Panc1 (cell line): Measurements from ENCODE around the gene OTUD3. TPM values are rescaled to one million over a fixed set of nuclear protein-coding genes. Genes with fewer than 3 reads are reported as not detected.

Source experiments
- ATAC-seq: fragments of 200-7000 bp; cut with Tn5 transposase; 2 replicates; pipeline ENCODE4 v1.9.1; 2020; ENCODE audit warnings: mild to moderate bottlenecking, moderate library complexity
- BruUV-seq: library from RNA; stranded (reverse); fragments of 400-500 nt; replicated peaks from 2 replicates; lab custom pipeline; 2021; lab: Mats Ljungman, UMichigan
- CTCF ChIA-PET: fragments of 300-600 bp; sonication (Branson Sonifier 250); formaldehyde crosslinking; loops from one replicate; lab custom pipeline; 2022; ENCODE audit warnings: antibody characterized with exemption; lab: Charles Lee
- POLR2A ChIA-PET: fragments of 300-600 bp; sonication (Branson Sonifier 250); formaldehyde crosslinking; loops from one replicate; lab custom pipeline; 2022; ENCODE audit warnings: antibody characterized with exemption; lab: Charles Lee
- DNase-seq: peaks from one replicate; pipeline ENCODE4 v3.0.0-alpha.2; 2010; ENCODE audit warnings: low read depth, low spot score
- H3K27ac ChIP-seq: 2 replicates; pipeline ENCODE4 v1.5.1; 2011; ENCODE audit warnings: mild to moderate bottlenecking, low read length, inconsistent platforms
- H3K27me3 ChIP-seq: fragments of 200-500 bp; sonication (Bioruptor generic); 2 replicates; pipeline ENCODE4 v1.6.0; 2014; ENCODE audit warnings: low read length, inconsistent platforms; ENCODE audit not compliant: control insufficient read depth, insufficient read depth
- H3K36me3 ChIP-seq: fragments of 200-500 bp; sonication (Bioruptor generic); 2 replicates; pipeline ENCODE4 v1.5.1; 2014; ENCODE audit warnings: inconsistent platforms, mild to moderate bottlenecking, low read length, moderate library complexity; ENCODE audit not compliant: control insufficient read depth, insufficient read depth
- H3K4me1 ChIP-seq: 2 replicates; pipeline ENCODE4 v1.5.1; 2011; ENCODE audit warnings: inconsistent platforms, mild to moderate bottlenecking, low read length, moderate library complexity; ENCODE audit not compliant: control insufficient read depth, insufficient read depth
- H3K4me3 ChIP-seq, 2 experiments: 2 replicates each; pipeline ENCODE4 v1.5.1; 2011 to 2012; ENCODE audit warnings: low read depth in 2 of 2, low read length in 2 of 2, mild to moderate bottlenecking in 2 of 2, inconsistent platforms in 1 of 2, moderate library complexity in 1 of 2
- H3K9me3 ChIP-seq: fragments of 200-500 bp; sonication (Bioruptor generic); 2 replicates; pipeline ENCODE4 v1.5.1; 2014; ENCODE audit warnings: low read depth, mild to moderate bottlenecking, inconsistent platforms, low read length, moderate library complexity; ENCODE audit not compliant: control insufficient read depth, insufficient read depth
- POLR2AphosphoS5 ChIP-seq: IDR thresholded peaks from 2 replicates; pipeline ENCODE4 v1.6.1; 2012; ENCODE audit warnings: mild to moderate bottlenecking, low read depth, low read length, moderate library complexity
- SIN3A ChIP-seq: IDR thresholded peaks from 2 replicates; pipeline ENCODE4 v1.6.1; 2012; ENCODE audit warnings: low read depth, mild to moderate bottlenecking, low read length, moderate library complexity, borderline replicate concordance; ENCODE audit not compliant: insufficient read depth
- TCF7L2 ChIP-seq: IDR thresholded peaks from 2 replicates; pipeline ENCODE4 v1.6.1; 2011; ENCODE audit warnings: mild to moderate bottlenecking, low read depth, low read length, inconsistent platforms
- in situ Hi-C: cut with HindIII; loops from 2 replicates; pipeline ENCODE4 v1.10.0; 2016; ENCODE audit warnings: low sequenced_read_pairs, low pct_unique_long_range_greater_than_20kb
- intact Hi-C: fragments of 100-400 bp; cut with micrococcal nuclease; formaldehyde crosslinking; loops from one replicate; pipeline ENCODE4 v1.10.0; 2022; ENCODE audit not compliant: unreplicated experiment
- total RNA-seq: library from RNA; stranded (reverse); gene quantifications from one replicate; pipeline ENCODE4 v1.2.1, GENCODE V29; 2021; ENCODE audit not compliant: unreplicated experiment
- TF ChIP-seq, protein P1 (sequence below), 2 experiments: IDR thresholded peaks; 2 replicates each; pipeline ENCODE4 v1.6.1; 2011 to 2012; ENCODE audit warnings: low read depth in 2 of 2, control low read depth in 1 of 2, low read length in 1 of 2, mild to moderate bottlenecking in 1 of 2, moderate library complexity in 1 of 2; ENCODE audit not compliant: insufficient read depth in 1 of 2
- TF ChIP-seq, protein P2 (sequence below): fragments of 450-650 bp; IDR thresholded peaks from 2 replicates; pipeline ENCODE4 v1.5.1; 2017; ENCODE audit warnings: mild to moderate bottlenecking

The OTUD3 gene
- total RNA-seq, 1 experiment from 2014 or later: 14.1 TPM

DNA sequence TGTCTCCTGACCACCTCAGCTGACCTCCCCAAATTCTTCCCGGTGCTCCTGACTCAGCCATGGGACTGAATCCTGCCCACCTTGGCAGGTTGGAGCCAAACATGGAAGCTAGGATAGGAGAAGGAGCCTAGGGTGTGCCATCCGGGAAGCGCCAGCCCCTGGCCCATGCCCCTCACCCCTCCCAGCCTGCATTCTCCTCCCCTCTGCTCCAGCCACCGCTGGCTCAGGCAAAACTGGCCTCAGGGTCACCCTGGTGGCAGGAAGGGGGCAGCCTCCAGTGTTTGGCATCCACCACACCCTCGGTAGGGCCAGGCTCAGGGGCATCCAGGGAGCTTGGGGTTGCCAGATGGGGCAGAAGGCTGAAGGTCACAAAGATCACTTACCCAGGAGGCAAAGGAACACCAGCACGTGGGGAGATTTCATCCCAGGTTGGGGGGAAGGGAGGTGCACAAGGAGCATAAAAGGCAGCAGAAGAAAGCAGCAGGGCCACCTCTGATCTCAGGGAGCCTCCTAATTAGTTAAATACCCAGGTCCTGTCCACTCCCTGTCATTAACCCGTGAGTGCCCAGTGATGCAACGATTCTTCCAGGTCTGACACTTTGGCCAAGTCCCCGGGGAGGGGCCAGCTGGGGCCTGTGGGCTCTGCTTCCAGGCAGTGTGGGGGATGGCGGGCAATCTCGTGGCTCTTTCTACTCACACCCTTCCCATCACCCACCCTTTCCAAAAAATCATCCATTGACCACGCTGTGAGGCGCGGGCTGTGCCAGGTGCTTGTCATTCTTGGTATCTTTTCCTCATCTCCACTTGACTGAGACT lies 41.1 kb downstream of the OTUD3 start, which contains the start of gene PLA2G2E:
PLA2G2E (minus strand) TSS at position 481 of the 816 bp plus-strand sequence; CDS start at position 423, 58 bp downstream.
- POLR2A ChIA-PET: no interaction called here
- BruUV-seq: no TSS peak
- ATAC-seq: no peak; the same call in 1 of the 2 replicates
- no peak within 1 kb of the TSS for H3K27ac ChIP-seq
- in situ Hi-C loops: no loop called here
- no peak for DNase-seq
- no peaks in the 10 kb centered on the region for H3K27me3 ChIP-seq
- no peaks in the 10 kb centered on the region for H3K9me3 ChIP-seq
- H3K4me1 ChIP-seq: no peaks in the 10 kb centered on the region
- intact Hi-C loops: no loop called here
- CTCF ChIA-PET: no interaction called here
- no peaks in the 10 kb centered on the region for H3K36me3 ChIP-seq
- no peak within 1 kb of the TSS for H3K4me3 ChIP-seq
- TF ChIP-seq, protein P1, sequence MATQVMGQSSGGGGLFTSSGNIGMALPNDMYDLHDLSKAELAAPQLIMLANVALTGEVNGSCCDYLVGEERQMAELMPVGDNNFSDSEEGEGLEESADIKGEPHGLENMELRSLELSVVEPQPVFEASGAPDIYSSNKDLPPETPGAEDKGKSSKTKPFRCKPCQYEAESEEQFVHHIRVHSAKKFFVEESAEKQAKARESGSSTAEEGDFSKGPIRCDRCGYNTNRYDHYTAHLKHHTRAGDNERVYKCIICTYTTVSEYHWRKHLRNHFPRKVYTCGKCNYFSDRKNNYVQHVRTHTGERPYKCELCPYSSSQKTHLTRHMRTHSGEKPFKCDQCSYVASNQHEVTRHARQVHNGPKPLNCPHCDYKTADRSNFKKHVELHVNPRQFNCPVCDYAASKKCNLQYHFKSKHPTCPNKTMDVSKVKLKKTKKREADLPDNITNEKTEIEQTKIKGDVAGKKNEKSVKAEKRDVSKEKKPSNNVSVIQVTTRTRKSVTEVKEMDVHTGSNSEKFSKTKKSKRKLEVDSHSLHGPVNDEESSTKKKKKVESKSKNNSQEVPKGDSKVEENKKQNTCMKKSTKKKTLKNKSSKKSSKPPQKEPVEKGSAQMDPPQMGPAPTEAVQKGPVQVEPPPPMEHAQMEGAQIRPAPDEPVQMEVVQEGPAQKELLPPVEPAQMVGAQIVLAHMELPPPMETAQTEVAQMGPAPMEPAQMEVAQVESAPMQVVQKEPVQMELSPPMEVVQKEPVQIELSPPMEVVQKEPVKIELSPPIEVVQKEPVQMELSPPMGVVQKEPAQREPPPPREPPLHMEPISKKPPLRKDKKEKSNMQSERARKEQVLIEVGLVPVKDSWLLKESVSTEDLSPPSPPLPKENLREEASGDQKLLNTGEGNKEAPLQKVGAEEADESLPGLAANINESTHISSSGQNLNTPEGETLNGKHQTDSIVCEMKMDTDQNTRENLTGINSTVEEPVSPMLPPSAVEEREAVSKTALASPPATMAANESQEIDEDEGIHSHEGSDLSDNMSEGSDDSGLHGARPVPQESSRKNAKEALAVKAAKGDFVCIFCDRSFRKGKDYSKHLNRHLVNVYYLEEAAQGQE (IDR thresholded peaks at IDR 0.05; ENCODE audit: insufficient read depth in 1 of 2, low read depth in 2 of 2, low read length in 1 of 2): no peak
- TF ChIP-seq, protein P2, sequence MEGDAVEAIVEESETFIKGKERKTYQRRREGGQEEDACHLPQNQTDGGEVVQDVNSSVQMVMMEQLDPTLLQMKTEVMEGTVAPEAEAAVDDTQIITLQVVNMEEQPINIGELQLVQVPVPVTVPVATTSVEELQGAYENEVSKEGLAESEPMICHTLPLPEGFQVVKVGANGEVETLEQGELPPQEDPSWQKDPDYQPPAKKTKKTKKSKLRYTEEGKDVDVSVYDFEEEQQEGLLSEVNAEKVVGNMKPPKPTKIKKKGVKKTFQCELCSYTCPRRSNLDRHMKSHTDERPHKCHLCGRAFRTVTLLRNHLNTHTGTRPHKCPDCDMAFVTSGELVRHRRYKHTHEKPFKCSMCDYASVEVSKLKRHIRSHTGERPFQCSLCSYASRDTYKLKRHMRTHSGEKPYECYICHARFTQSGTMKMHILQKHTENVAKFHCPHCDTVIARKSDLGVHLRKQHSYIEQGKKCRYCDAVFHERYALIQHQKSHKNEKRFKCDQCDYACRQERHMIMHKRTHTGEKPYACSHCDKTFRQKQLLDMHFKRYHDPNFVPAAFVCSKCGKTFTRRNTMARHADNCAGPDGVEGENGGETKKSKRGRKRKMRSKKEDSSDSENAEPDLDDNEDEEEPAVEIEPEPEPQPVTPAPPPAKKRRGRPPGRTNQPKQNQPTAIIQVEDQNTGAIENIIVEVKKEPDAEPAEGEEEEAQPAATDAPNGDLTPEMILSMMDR: no peak
- TF ChIP-seq POLR2AphosphoS5: no peak
- no peak for TF ChIP-seq SIN3A
- no peak for TF ChIP-seq TCF7L2

DNA sequence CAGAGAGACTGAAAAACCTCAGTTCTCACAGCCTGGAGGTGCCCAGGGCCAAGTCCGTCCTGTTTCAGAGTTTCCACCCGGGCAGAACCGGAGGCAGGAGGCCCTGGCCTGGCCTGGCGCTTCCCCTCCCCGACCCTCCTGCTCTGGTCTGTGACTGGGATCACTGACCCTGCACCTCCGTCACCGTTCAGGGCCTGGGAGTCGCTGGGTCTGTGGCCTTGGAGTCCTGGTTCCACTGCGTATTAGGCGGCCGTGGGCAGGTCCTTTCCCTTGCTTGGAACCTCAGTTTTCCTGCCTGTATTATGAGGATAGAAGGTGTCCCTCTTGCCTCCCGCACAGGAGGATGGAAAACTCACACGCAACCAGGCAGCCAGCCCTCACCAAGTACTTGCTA lies 41.8 kb downstream of the OTUD3 start:
- Histone ChIP-seq H3K36me3 (no peaks in the 10 kb centered on the region), H3K27me3 (no peaks in the 10 kb centered on the region), H3K4me1 (no peaks in the 10 kb centered on the region), H3K4me3 (no peak overlapping the region), H3K9me3 (no peaks in the 10 kb centered on the region), H3K27ac (no peak overlapping the region)
- intact Hi-C loops (no loop called here), in situ Hi-C loops (no loop called here)
- no peak for DNase-seq
- CTCF ChIA-PET: no interaction called here
- POLR2A ChIA-PET: no interaction called here
- TF ChIP-seq, protein P2: no peak
- no TSS peak for BruUV-seq
- ATAC-seq: no peak
